Renal pelvis (tissue), 12 donors: Measurements from ENCODE around the gene AP2M1. TPM values are rescaled to one million over a fixed set of nuclear protein-coding genes. Genes with fewer than 3 reads are reported as not detected.
A peak's percentile ranks its signal among the peaks of the same experiment; 100 is the strongest.

ENCODE experiments used
- DNase-seq: peaks from one replicate; pipeline ENCODE4 v3.0.0-alpha.2; 2013
- long read RNA-seq, 16 experiments: transcript quantifications; one replicate each; lab custom pipeline, GENCODE V29; 2026
- polyA plus RNA-seq, 3 donors: library from polyadenylated mRNA; unstranded; fragments of 120-200 nt; gene quantifications; one replicate each; pipeline ENCODE4 v1.2.1, GENCODE V29; 2013; ENCODE audit not compliant: insufficient read length in 3 of 3

Gene AP2M1
- 100 to 1,000 TPM; 331 to 367 (median 357) TPM for polyA plus RNA-seq
- long read RNA-seq, donor 1, transcript AP2M1-207 (10 exons, 1,950 nt) = minor isoform, 5 of 107 reads
- long read RNA-seq, donor 1, transcript AP2M1-202 (11 exons, 2,091 nt) = major isoform, 98 of 107 reads
- long read RNA-seq, donor 1, partial matches to known transcripts = 0 of 107 reads
- long read RNA-seq, donor 1, other reads (novel, unspliced or antisense) = 0 of 107 reads
- long read RNA-seq, donor 2, transcript AP2M1-207 (10 exons, 1,950 nt) = minor isoform, 5 of 138 reads
- long read RNA-seq, donor 2, transcript AP2M1-202 (11 exons, 2,091 nt) = major isoform, 122 of 138 reads
- long read RNA-seq, donor 2, partial matches to known transcripts = 5 of 138 reads
- long read RNA-seq, donor 2, other reads (novel, unspliced or antisense) = 0 of 138 reads
- long read RNA-seq, donor 3, transcript AP2M1-202 (11 exons, 2,091 nt) = major isoform, 89 of 102 reads
- long read RNA-seq, donor 3, partial matches to known transcripts = 5 of 102 reads
- long read RNA-seq, donor 3, other reads (novel, unspliced or antisense) = 0 of 102 reads
- long read RNA-seq, donor 4, transcript AP2M1-207 (10 exons, 1,950 nt) = minor isoform, 9 of 132 reads
- long read RNA-seq, donor 4, transcript AP2M1-202 (11 exons, 2,091 nt) = major isoform, 111 of 132 reads
- long read RNA-seq, donor 4, partial matches to known transcripts = 7 of 132 reads
- long read RNA-seq, donor 4, other reads (novel, unspliced or antisense) = 0 of 132 reads
- long read RNA-seq, donor 5, transcript AP2M1-214 (3 exons, 684 nt) = minor isoform, 5 of 65 reads
- long read RNA-seq, donor 5, transcript AP2M1-202 (11 exons, 2,091 nt) = major isoform, 46 of 65 reads
- long read RNA-seq, donor 5, partial matches to known transcripts = 9 of 65 reads
- long read RNA-seq, donor 5, other reads (novel, unspliced or antisense) = 0 of 65 reads
- long read RNA-seq, donor 6, transcript AP2M1-214 (3 exons, 684 nt) = minor isoform, 5 of 131 reads
- long read RNA-seq, donor 6, transcript AP2M1-202 (11 exons, 2,091 nt) = major isoform, 110 of 131 reads
- long read RNA-seq, donor 6, partial matches to known transcripts = 10 of 131 reads
- long read RNA-seq, donor 6, other reads (novel, unspliced or antisense) = 0 of 131 reads
- long read RNA-seq, donor 7, transcript AP2M1-214 (3 exons, 684 nt) = minor isoform, 17 of 147 reads
- long read RNA-seq, donor 7, transcript AP2M1-207 (10 exons, 1,950 nt) = minor isoform, 6 of 147 reads
- long read RNA-seq, donor 7, transcript AP2M1-202 (11 exons, 2,091 nt) = major isoform, 105 of 147 reads
- long read RNA-seq, donor 7, partial matches to known transcripts = 18 of 147 reads
- long read RNA-seq, donor 7, other reads (novel, unspliced or antisense) = 0 of 147 reads
- long read RNA-seq, donor 8, transcript AP2M1-202 (11 exons, 2,091 nt) = major isoform, 43 of 54 reads
- long read RNA-seq, donor 8, transcript AP2M1-214 (3 exons, 684 nt) = minor isoform, 5 of 54 reads
- long read RNA-seq, donor 8, partial matches to known transcripts = 5 of 54 reads
- long read RNA-seq, donor 8, other reads (novel, unspliced or antisense) = 0 of 54 reads
- long read RNA-seq, donor 9, transcript AP2M1-202 (11 exons, 2,091 nt) = major isoform, 142 of 191 reads
- long read RNA-seq, donor 9, partial matches to known transcripts = 39 of 191 reads
- long read RNA-seq, donor 9, other reads (novel, unspliced or antisense) = 0 of 191 reads
- long read RNA-seq, donor 10, transcript AP2M1-202 (11 exons, 2,091 nt) = major isoform, 64 of 99 reads
- long read RNA-seq, donor 10, transcript AP2M1-214 (3 exons, 684 nt) = minor isoform, 7 of 99 reads
- long read RNA-seq, donor 10, partial matches to known transcripts = 22 of 99 reads
- long read RNA-seq, donor 10, other reads (novel, unspliced or antisense) = 0 of 99 reads
- long read RNA-seq, donor 11, transcript AP2M1-214 (3 exons, 684 nt) = minor isoform, 5 of 76 reads
- long read RNA-seq, donor 11, transcript AP2M1-202 (11 exons, 2,091 nt) = major isoform, 58 of 76 reads
- long read RNA-seq, donor 11, partial matches to known transcripts = 10 of 76 reads
- long read RNA-seq, donor 11, other reads (novel, unspliced or antisense) = 0 of 76 reads
- long read RNA-seq, donor 12, transcript AP2M1-202 (11 exons, 2,091 nt) = major isoform, 144 of 183 reads
- long read RNA-seq, donor 12, transcript AP2M1-214 (3 exons, 684 nt) = minor isoform, 9 of 183 reads
- long read RNA-seq, donor 12, partial matches to known transcripts = 26 of 183 reads
- long read RNA-seq, donor 12, other reads (novel, unspliced or antisense) = 0 of 183 reads
- long read RNA-seq, donor 13, transcript AP2M1-202 (11 exons, 2,091 nt) = major isoform, 48 of 61 reads
- long read RNA-seq, donor 13, transcript AP2M1-214 (3 exons, 684 nt) = minor isoform, 6 of 61 reads
- long read RNA-seq, donor 13, partial matches to known transcripts = 0 of 61 reads
- long read RNA-seq, donor 13, other reads (novel, unspliced or antisense) = 0 of 61 reads
- long read RNA-seq, donor 14 = 0 reads
- long read RNA-seq, donor 15, transcript AP2M1-202 (11 exons, 2,091 nt) = major isoform, 138 of 163 reads
- long read RNA-seq, donor 15, transcript AP2M1-214 (3 exons, 684 nt) = minor isoform, 8 of 163 reads
- long read RNA-seq, donor 15, partial matches to known transcripts = 11 of 163 reads
- long read RNA-seq, donor 15, other reads (novel, unspliced or antisense) = 0 of 163 reads
- long read RNA-seq, donor 16, transcript AP2M1-202 (11 exons, 2,091 nt) = major isoform, 101 of 177 reads
- long read RNA-seq, donor 16, transcript AP2M1-207 (10 exons, 1,950 nt) = minor isoform, 7 of 177 reads
- long read RNA-seq, donor 16, transcript AP2M1-214 (3 exons, 684 nt) = minor isoform, 6 of 177 reads
- long read RNA-seq, donor 16, partial matches to known transcripts = 60 of 177 reads
- long read RNA-seq, donor 16, other reads (novel, unspliced or antisense) = 0 of 177 reads

DNA sequence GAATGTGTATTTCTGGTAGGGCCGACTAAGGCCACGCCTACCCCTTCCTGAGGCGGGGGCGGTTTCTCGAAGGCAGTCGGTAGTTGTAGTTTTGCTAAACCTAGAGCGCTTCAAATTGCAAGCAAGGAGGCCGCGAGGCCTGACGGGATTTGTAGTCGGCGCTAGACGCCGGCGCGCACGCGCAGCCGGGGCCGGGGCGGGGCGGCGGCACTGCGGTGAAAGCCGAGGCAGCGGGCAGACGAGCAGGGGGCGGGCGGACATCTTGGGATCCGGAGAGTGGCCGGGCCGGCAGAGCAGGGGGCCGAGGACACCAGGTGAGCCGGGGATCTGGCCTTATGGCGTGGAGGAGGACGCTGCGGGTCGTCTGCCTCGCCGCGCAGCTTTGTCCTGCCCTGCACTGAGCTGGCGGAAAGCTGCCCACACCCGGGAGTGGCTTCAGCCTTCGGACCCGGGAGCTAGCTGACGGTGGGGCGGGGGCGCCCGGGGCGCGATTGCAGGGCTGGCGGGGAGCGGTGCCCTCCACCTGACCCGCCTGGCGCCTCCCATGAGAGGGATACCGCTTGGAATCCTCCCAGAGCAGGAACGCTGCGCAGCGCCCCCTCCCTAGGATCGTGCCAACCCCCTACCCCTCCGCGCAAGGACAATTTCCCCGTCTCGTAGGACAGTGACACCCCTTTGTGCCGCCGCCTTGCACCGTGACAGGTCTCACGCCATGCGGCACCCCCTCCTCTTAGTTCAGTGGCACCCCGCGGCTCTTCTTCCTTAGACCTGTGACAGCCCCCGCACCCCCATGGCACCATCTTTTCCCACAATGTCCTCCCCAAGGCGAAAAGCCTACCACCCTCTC, at the start of gene AP2M1:
TSS of gene AP2M1 (plus strand) at position 210 of the 847 bp plus-strand sequence. CDS start 2,139 bp downstream, outside the sequence.
- DNase-seq = peak; percentile 99

DNA sequence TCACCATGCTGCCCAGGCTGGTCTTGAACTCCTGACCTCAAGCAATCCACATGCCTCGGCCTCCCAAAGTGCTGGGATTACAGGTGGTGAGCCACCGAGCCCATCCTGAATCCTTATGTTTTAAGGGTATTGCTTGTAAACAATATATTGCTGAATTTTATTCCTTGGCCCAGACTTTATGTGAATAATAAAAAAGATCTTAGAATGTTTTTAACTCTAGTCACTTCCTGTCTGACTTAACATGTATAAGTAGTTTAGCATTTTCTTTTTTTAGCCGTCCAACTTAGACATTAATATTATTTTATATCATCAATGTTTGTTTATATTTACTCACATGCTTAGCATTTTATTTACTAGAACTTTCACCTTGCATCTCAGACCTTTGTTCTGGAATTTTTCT, 48.6 kb upstream of the AP2M1 start:
- no peak for DNase-seq

DNA sequence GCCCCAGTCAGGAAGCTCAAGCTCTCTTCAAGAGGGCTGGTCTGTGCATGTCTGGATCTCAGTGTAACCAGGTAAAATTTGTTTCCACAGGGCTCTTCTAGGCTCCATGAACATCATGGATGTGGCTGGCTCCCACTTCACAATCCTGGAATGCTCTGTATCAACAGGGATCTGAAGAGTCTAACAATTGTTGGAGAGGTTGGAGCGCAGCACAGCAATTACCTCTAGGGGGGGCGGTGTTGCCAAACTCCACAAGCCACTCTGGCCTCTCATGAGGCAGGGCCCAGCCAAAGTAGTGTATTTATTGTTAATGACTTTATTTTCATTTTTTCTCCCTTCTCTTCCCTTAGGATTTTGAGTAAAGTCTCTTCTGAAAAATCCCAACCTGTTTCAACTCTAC, 45.6 kb upstream of the AP2M1 start:
- DNase-seq = no peak

DNA sequence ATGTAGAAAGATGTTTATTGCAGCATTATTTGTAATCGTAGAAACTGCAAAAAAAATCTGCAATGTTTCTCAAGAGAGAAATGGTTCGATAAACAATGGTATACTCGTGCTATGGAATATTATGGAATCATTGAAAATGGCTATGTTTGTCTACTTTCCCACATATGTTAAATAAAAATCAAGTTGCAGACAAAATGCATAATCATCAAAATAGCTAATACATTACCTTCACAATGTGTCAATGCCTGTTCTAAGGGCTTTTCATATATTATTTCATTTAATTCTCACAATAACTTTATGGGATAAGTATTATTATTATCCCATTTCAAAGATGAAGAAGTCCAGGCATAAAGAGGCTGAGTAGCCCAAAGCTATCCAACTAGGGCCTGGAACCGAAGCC, 41.7 kb upstream of the AP2M1 start:
- DNase-seq = no peak

DNA sequence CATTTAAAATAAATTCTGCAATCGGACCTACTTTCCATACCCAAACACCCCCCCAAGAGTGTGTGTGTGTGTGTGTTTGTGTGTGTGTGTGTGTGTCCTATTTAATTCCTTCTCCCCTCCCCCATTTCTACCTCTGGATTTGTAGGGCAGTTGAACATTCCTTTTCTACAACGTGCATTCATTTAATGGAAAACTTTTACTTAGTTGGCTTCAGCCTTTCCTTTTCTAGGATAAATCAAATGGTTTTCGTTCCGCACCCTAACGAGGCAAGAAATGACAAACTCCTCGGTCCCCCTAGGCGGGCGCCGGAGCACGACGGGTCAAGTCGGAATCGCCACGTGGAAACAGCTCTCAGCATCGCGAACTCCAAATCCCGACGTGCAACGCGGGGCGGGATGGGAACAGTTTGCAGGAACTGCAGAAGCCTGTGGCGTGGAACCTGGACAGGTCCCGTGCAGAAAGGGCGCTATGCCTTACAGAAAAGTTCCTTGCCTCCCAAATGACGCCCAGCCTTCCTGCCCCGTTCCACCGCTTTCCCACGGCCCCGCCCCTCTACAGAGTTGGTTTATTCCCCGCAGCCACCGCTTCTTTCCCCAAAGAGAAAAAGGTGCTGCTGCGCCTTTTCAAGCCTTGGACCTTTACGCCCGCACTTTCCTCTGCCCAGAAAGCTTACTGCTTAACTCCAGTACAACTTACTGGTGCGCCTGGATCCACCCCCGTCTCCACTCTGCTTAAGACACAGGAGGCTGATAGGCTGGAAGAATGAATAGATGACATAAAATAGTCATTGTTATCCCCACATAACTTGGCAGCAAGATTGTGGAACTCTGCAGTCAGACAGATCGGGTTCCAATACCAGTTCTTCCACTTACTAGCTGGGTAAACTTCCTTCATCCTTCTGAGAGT, 40.6 kb upstream of the AP2M1 start:
- peak; percentile 82 for DNase-seq

DNA sequence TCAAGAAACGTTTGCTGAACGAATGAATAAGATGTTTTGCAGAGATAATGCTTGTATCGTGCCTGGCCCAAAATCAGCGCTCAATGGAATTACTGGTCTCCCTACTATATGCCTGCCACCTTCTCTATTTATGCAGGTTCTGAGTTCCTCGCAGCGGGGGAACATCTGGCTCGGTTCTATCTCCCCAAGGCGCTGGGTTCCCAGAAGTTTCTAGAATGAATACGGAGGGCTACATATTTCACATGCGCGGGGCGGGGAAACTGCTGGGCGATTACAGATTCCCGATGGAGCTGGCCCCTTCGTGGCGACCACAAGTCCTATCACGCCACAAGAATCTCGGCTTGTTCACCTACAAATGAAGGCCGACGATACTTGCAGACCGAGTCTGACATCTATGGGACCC, 39.9 kb upstream of the AP2M1 start:
- DNase-seq = no peak

DNA sequence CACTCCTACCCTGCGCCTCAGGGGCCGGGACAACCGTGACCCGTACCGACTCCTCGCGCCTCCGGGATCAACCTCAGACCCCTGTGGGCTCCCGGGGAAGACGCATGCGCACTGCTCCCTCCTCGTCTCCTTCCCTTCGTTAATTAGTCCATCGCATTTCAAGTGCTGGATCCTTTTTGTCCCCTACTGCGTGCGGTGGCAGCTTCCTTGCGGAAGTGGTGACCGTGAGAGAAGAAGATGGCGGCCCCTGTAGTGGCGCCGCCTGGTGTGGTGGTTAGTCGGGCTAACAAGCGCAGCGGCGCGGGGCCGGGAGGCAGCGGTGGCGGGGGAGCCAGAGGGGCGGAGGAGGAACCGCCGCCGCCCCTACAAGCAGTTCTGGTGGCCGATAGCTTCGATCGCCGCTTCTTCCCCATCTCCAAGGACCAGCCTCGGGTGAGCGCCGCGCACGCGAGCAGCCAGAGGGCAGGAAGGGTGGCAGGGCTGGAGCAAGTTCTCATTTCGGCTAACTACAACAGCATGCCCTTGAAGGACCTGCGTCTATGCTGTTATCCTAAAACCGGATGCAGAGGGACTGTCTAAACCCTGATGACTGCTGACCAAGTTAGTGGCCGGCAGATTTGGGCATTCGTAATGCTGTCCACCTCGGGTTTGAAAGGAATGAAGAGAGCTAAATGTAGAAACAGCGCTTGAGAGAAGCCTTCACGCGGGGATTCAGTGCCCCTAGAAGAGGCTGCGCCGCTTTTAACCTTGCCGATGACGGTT, 39.3 kb upstream of the AP2M1 start, which contains the start of gene EIF2B5:
TSS of gene EIF2B5 (plus strand) at position 210 of the 762 bp plus-strand sequence. CDS start at position 238, 28 bp downstream.
- peak; percentile 96 for DNase-seq

DNA sequence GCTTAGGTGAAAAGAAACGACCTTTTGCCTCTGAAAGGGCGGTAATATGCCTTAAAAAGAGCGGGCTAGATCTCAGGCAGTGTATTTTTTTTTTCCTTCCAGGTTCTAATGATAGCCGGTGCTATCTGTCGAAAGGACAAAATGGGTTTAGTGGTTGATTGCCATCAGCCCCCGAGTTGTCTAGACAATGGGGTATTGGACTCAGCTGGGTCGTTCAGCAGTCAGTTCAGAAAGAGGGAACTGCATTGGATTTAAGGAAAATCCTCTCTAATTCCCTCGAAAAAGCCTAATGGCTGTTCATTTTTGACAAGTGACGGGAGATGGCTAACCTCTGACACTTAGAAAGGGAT, 38.8 kb upstream of the AP2M1 start:
- no peak for DNase-seq

DNA sequence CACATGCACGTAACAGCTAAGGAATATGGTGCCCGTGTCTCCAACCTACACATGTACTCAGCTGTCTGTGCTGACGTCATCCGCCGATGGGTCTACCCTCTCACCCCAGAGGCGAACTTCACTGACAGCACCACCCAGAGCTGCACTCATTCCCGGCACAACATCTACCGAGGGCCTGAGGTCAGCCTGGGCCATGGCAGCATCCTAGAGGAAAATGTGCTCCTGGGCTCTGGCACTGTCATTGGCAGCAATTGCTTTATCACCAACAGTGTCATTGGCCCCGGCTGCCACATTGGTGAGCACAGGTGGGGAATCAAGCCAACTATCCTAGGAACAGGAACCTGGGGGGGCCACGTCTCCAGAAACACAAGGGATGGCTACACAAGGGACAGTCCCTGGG, 34.2 kb upstream of the AP2M1 start:
- no peak for DNase-seq

DNA sequence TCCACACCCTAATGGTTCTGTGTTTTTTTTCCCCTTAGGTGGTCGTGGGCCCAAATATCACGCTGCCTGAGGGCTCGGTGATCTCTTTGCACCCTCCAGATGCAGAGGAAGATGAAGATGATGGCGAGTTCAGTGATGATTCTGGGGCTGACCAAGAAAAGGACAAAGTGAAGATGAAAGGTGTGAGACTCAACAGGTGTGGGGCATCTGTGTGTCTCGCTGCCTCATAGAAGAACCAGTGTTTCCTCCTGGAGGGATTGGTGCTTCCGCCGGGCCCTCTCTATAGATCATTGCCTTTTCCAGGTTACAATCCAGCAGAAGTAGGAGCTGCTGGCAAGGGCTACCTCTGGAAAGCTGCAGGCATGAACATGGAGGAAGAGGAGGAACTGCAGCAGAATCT, 32.5 kb upstream of the AP2M1 start:
- no peak for DNase-seq

DNA sequence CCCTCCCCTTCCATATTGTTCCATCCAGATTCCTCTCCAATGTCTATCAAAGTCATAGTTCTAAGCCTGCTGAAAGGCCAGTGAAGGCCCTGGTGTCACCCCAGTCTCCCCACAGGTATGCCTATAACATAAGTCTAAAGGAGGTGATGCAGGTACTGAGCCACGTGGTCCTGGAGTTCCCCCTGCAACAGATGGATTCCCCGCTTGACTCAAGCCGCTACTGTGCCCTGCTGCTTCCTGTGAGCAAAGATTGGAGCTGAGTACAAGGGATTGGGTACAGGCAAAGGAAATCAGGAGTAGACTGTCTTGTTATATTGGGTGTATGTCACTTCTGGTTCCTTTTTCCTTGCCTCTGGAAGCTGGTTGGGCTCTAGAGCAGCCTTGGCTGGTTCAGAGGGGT, 31.3 kb upstream of the AP2M1 start:
- DNase-seq = no peak

DNA sequence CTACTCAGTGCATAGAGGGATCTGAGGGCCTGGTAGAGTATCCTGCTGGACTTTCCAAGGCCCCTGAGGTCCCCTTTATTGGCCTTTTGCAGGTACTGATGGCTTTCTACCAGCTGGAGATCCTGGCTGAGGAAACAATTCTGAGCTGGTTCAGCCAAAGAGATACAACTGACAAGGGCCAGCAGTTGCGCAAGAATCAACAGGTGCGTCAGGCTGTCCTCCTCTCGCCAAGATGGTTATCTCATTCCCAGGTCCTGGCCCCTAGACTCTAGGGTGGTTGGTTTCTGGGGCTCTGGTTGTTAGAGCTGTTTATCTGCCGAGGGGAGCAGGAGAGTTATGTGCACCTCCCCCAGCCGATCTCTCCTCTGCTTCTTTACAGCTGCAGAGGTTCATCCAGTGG, 30.1 kb upstream of the AP2M1 start:
- no peak for DNase-seq

DNA sequence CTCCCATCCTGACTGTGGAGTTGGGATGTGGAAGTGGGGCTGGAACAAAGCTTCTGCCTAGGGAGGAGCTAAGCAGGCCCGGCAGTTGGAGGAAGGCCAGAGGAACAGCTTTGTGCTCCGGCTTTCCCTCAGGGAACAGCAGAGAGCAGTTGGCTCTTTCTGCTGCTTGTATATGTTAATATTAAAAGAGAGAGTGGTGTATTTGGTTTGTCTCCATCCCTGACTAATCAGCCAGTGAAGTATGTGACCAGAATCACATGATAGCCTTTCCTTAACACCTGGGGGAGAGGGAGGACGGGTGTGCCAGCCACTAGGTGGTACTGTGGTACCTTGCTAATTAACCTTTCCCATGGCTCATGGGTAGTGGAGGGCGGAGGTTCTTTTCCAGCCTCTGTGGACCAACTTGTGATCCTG, 29.5 kb upstream of the AP2M1 start:
- peak; percentile 54 for DNase-seq

DNA sequence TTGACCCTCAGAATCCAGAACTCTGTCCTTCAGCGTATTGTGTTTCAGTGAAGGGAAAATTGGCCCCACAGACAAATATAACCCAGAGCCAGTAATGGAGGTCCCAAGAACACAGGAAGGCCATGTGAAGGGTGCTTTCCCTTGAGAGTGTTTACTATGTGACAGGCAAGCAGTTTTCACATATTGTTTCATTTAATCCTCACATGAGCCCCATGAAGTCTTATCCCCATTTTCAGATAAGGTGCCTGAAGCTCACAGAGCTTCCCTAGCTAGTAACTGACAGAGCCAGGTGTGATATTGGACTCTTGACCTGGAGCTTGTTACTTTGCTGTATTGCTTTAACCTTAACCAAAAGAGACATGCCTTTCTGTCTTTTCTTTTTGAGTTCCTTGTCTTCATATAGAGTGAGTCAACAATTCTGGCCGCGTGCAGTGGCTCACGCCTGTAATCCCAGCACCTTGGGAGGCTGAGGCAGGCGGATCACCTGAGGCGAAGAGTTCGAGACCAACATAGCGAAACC, 28.8 kb upstream of the AP2M1 start:
- no peak for DNase-seq

DNA sequence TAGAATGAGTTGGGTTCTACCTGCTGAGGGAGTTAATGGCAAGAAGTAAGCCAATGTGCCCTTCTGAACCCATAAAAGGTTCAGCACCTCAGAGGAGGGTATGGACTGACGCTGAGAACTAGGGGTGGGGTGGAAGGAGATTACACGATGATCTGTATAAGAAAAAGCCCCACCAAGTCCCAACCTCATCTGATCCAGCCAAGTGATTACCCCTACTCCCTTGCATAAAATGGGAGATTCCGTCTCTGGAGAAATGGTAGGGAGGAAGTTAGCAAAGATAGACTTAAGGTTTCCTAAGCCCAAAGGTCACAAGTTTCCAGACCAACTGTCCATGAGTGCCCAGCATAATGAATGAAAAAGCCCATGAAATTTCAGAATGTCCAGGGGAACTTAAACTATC, 26.6 kb upstream of the AP2M1 start:
- no peak for DNase-seq
